Measurements from ENCODE around the gene ZBTB49.

DNA sequence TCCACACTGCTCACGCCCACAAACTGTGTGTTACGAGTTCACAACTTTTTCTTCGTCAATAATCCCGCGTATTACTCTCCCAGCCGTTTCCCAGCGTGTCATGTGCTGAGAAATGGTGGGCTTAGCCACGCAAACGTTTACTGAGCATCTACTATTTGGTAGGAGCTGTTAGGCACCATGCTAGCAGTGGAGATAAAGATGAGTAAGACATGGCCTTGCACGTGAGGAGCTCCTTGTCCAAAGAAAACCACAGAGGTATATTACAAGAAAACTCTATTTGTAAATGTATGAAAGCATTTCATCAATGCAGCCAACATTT is 41.2 kb upstream of the ZBTB49 start:
- TF ChIP-seq POLR2A (IDR thresholded peaks at IDR 0.05; ENCODE audit: low read depth, low read length) (no peak), TAF1 (IDR thresholded peaks at IDR 0.05; ENCODE audit: low read depth, low read length) (no peak), POLR2AphosphoS5 (IDR thresholded peaks at IDR 0.05; ENCODE audit: low read depth, low read length) (no peak)

Measured in GM12891 (cell line).